Measurements from ENCODE around the gene PTPRJ.

PTPRJ gene

GRCh38 chr11:48141475-48142122 is 161.2 kb downstream of the PTPRJ start:
- no peak for FAIRE-seq
- DNase-seq (ENCODE audit: insufficient read length, low spot score): no peak

- FAIRE-seq: no peak
- DNase-seq (ENCODE audit: insufficient read length, low spot score): no peak
Observed at GRCh38 chr11:48142889-48143288, 162.5 kb downstream of the PTPRJ start.

- no peak for DNase-seq (ENCODE audit: insufficient read length, low spot score)
- no peak for FAIRE-seq
Observed at GRCh38 chr11:48148749-48149148, 168.4 kb downstream of the PTPRJ start.

GRCh38 chr11:48150213-48150612 is 169.9 kb downstream of the PTPRJ start:
- FAIRE-seq (no peak), DNase-seq (ENCODE audit: insufficient read length, low spot score) (no peak)

DNA sequence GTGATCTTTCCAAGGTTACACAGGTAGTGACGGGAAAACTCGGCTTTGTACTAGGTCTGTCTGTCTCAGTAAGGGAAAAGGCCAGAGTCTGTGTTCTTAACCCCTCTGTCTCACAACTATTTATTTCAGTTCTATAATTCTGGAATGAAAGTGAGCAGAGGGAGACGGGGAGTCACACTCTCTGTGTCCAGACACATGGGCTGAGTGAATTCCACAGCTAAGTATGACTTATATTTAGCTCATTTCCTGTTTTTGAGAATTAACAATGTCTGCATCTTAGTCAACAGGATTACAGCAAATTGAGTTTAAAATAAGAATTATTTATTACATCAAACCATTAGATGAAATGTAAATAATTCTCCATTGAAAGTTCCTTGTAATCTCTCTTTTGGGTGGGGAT is 173.8 kb downstream of the PTPRJ start:
- no peak for DNase-seq (ENCODE audit: insufficient read length, low spot score)
- no peak for FAIRE-seq

- FAIRE-seq (no peak), DNase-seq (ENCODE audit: insufficient read length, low spot score) (no peak)
Observed at GRCh38 chr11:48161951-48162884, 181.9 kb downstream of the PTPRJ start.

DNA sequence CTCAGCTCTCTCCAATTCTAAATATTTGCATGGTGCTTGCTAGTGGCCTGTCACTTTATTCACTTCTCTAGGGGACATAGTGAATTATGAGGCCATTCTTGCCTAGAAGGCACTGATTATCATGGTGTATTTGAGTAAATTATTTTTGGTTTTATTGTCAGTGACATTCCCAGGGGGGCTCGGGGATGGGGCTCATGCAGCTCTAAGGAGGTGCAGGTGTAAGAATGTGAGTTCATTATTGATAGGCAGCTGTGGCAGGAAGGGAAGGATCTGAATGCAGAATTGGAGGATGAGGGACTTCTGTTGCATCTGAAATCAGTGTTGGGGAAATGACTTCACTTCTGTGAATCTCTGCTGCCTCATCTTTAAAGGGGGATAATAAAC is 182.5 kb downstream of the PTPRJ start:
- DNase-seq (ENCODE audit: insufficient read length, low spot score) (no peak), FAIRE-seq (no peak)

DNA sequence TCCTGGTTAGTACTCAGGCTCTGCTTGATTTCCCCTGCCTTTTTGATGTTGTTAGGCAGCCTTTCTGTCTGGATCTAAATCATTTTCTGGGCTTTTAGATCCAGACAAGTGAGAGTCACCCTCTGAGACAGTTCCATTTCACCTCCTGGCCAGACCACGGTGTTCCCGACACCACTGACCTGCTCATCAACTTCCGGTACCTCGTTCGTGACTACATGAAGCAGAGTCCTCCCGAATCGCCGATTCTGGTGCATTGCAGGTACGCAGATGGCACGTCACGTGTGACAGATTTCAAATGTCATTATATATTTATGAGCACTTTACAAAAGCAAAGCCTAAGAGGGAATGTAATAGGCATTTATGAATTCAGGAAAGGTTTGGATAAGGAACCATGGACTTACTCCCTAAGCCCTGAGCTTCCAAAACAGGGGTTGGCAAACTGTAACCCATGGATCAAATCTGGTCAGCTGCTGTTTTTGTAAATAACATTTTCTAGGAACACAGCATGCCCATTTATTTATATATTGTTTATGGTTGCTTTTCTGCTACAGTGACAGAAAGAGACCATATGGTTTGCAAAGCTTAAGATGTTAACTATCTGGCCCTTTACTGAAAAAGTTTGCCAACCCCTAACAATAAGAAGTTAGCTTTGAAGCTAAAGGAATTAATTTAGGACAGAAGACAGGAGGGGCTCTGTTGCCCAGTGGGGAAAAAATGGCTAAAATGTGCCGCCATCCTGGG is 183.2 kb downstream of the PTPRJ start:
- no peak for DNase-seq (ENCODE audit: insufficient read length, low spot score)
- FAIRE-seq: no peak

DNA sequence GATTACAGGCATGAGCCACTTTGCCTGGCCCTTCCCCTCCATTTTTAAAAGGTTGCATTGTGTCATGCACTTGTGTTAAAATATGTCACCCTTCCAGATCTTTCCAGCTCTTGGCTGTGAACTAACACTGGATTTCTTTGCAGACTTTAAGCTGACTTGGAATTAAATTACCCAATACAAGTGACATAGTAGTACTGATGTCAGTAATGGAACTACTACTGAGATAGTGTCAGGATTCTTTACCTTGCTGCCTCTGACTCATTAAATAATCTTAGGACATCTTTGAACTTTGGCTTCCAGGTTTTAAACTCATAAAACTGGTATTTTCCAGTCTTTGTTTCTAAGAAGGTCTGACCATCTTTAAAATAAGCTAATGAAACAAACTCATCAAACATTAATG is 184.5 kb downstream of the PTPRJ start:
- DNase-seq (ENCODE audit: insufficient read length, low spot score): no peak
- FAIRE-seq: no peak

DNA sequence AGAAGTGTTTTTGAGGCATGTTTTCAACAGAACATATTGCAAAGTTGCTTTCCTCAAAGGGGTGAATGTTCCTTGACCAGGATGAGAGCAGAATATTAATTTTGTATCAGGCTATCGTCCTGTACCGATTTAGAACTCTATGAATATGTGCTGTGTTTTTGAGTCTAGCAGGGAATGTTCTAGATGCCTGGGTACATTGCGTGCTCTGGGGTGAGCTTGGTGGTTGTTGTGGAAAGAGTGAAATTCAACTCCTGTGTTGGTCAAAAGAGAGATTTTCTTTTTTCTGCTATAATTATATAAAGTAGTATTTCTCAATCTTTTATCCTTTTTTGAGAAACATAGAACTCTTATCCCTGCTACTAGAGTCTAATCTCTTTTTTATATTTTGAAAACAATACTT is 185.1 kb downstream of the PTPRJ start:
- DNase-seq (ENCODE audit: insufficient read length, low spot score) (no peak), FAIRE-seq (no peak)

- DNase-seq (ENCODE audit: insufficient read length, low spot score) (no peak), FAIRE-seq (no peak)
Observed at GRCh38 chr11:48167380-48167779, 187.0 kb downstream of the PTPRJ start.

- FAIRE-seq: no peak
- DNase-seq (ENCODE audit: insufficient read length, low spot score): no peak
Observed at GRCh38 chr11:48168815-48169214, 188.5 kb downstream of the PTPRJ start.

- no peak for FAIRE-seq
Observed at GRCh38 chr11:48169259-48169658, 188.9 kb downstream of the PTPRJ start.

GRCh38 chr11:48169717-48170116 is 189.4 kb downstream of the PTPRJ start:
- no peak for DNase-seq (ENCODE audit: insufficient read length, low spot score)
- FAIRE-seq: no peak

More at GRCh38 chr11:48169259-48169658, 188.9 kb downstream of the PTPRJ start:
- DNase-seq (ENCODE audit: insufficient read length, low spot score): no peak

- FAIRE-seq: no peak
Observed at GRCh38 chr11:48170241-48171233, 190.2 kb downstream of the PTPRJ start.

GRCh38 chr11:48172818-48173609 is 192.7 kb downstream of the PTPRJ start:
- DNase-seq (ENCODE audit: insufficient read length, low spot score): peak; percentile 76
- FAIRE-seq: peak; percentile 48

More at GRCh38 chr11:48170241-48171233, 190.2 kb downstream of the PTPRJ start:
- DNase-seq (ENCODE audit: insufficient read length, low spot score): no peak

DNA sequence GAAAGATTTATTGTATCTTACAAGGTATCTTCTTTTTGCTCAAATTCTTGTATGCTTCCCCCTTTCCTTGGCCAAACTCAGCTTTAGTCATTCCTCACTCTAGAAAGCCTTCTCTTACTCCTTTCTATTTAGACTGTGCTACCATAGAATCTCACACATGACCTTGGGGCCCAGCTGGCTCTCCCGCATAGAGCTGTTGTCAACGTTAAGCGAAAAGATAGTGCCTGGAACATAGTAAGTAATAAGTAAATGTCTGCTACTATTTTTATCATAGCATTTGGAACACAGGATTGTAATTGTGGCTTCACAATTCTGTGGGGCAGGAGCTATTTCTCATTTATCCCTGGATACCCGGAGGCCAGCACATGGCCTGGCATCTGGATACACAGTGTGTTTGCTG is 197.3 kb downstream of the PTPRJ start:
- DNase-seq (ENCODE audit: insufficient read length, low spot score) (no peak), FAIRE-seq (no peak)

- DNase-seq (ENCODE audit: insufficient read length, low spot score) (no peak), FAIRE-seq (no peak)
Observed at GRCh38 chr11:48180627-48181026, 200.3 kb downstream of the PTPRJ start.

- FAIRE-seq (no peak), DNase-seq (ENCODE audit: insufficient read length, low spot score) (no peak)
Observed at GRCh38 chr11:48182860-48183526, 202.6 kb downstream of the PTPRJ start.

Measured in HTR-8/SVneo (cell line).